ENCODE results near the gene ANXA11. TPM values are rescaled to one million over a fixed set of nuclear protein-coding genes. Genes with fewer than 3 reads are reported as not detected.

The ANXA11 gene
- total RNA-seq, 2 experiments from 2014 or later, result 93.9 to 164 TPM

DNA sequence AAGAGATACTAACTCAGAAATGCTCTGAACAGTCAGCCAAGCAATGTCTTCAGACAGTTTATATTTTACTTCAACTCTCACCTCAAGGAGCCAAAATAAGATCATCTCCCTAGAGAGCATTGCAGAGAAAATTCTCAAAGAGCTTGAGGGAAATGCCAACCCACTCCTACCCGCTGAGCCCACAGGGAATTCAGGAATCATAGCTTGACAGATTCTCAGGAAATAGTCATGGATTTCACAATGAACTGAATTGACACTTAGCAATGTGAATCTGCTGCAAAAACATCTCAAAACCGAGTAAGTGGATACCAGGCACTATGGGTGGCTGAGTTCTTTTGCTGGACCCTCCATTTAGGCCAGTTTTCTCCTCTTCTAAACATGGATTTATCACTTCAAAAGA is 82.6 kb downstream of the ANXA11 start:
- Histone ChIP-seq H3K4me3 (ENCODE audit: low read depth, low read length, poor library complexity, severe bottlenecking) (no peak overlapping the region), H3K27ac (ENCODE audit: low read depth, low read length, poor library complexity, severe bottlenecking) (no peak overlapping the region), H3K36me3 (ENCODE audit: insufficient read depth, low read length) (no peaks in the 10 kb centered on the region), H3K79me2 (ENCODE audit: insufficient read depth, low read depth, low read length) (no peaks in the 10 kb centered on the region), H3K9me2 (ENCODE audit: insufficient read depth, low read length) (no peaks in the 10 kb centered on the region), H3K9me3 (ENCODE audit: low read length) (no peaks in the 10 kb centered on the region), H3K4me2 (ENCODE audit: low read length) (no peak overlapping the region), H2AFZ (ENCODE audit: low read length) (no peak overlapping the region), H4K20me1 (ENCODE audit: insufficient read depth, low read length) (no peaks in the 10 kb centered on the region), H3K4me1 (ENCODE audit: insufficient read depth, low read length, poor library complexity, severe bottlenecking) (no peaks in the 10 kb centered on the region)
- BruUV-seq (replicated peaks), result no TSS peak
- CTCF ChIA-PET (ENCODE audit: unreplicated experiment), result no interaction called here
- TF ChIP-seq EZH2phosphoT487 (IDR thresholded peaks at IDR 0.05; ENCODE audit: borderline replicate concordance, low read depth, low read length), result no peak
- TF ChIP-seq, protein P1, sequence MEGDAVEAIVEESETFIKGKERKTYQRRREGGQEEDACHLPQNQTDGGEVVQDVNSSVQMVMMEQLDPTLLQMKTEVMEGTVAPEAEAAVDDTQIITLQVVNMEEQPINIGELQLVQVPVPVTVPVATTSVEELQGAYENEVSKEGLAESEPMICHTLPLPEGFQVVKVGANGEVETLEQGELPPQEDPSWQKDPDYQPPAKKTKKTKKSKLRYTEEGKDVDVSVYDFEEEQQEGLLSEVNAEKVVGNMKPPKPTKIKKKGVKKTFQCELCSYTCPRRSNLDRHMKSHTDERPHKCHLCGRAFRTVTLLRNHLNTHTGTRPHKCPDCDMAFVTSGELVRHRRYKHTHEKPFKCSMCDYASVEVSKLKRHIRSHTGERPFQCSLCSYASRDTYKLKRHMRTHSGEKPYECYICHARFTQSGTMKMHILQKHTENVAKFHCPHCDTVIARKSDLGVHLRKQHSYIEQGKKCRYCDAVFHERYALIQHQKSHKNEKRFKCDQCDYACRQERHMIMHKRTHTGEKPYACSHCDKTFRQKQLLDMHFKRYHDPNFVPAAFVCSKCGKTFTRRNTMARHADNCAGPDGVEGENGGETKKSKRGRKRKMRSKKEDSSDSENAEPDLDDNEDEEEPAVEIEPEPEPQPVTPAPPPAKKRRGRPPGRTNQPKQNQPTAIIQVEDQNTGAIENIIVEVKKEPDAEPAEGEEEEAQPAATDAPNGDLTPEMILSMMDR (conservative IDR thresholded peaks at IDR 0.05; ENCODE audit: low read length), result no peak
- POLR2A ChIA-PET, result no interaction called here
- intact Hi-C loops (cut with micrococcal nuclease; ENCODE audit: unreplicated experiment), result no loop called here
- DNase-seq (ENCODE audit: low spot score), result no peak

DNA sequence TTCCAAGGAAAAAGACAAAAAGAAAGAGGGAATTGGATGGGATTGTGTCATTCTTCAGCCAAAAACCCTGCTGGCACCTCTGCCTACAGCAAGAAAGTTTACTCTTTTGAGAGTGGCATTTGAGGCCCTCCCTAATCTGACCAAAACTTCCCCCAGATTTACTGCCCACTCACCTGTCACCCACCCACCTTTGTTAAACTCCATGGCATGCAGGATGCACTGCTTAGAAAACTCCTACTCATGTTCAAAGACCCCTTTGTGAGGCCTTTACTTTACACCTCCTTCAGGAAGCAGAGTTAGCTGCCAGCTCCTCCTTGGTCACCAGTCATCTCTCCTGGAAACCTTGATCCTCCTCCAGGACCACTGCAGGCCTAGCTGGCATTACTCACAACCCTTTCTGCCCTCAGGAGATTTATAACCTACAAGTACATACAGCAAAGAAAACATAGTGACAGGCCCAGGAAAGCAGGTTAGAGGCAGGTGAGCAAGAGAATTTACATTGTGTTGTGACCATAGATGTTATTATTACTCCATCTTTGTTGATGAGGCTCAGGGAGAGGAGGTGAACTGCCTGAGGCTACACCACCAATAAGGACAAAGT is 83.1 kb downstream of the ANXA11 start:
- Histone ChIP-seq H4K20me1 (ENCODE audit: insufficient read depth, low read length) (no peaks in the 10 kb centered on the region), H2AFZ (ENCODE audit: low read length) (no peak overlapping the region), H3K27ac (ENCODE audit: low read depth, low read length, poor library complexity, severe bottlenecking) (no peak overlapping the region), H3K79me2 (ENCODE audit: insufficient read depth, low read depth, low read length) (no peaks in the 10 kb centered on the region), H3K4me2 (ENCODE audit: low read length) (no peak overlapping the region), H3K9me3 (ENCODE audit: low read length) (no peaks in the 10 kb centered on the region), H3K4me3 (ENCODE audit: low read depth, low read length, poor library complexity, severe bottlenecking) (no peak overlapping the region), H3K9me2 (ENCODE audit: insufficient read depth, low read length) (no peaks in the 10 kb centered on the region), H3K36me3 (ENCODE audit: insufficient read depth, low read length) (no peaks in the 10 kb centered on the region), H3K4me1 (ENCODE audit: insufficient read depth, low read length, poor library complexity, severe bottlenecking) (no peaks in the 10 kb centered on the region)
- no TSS peak for BruUV-seq (replicated peaks)
- ChIA-PET POLR2A (no interaction called here), CTCF (ENCODE audit: unreplicated experiment) (no interaction called here)
- intact Hi-C loops (cut with micrococcal nuclease; ENCODE audit: unreplicated experiment), result no loop called here
- TF ChIP-seq, protein P1 (conservative IDR thresholded peaks at IDR 0.05; ENCODE audit: low read length), result no peak
- TF ChIP-seq EZH2phosphoT487 (IDR thresholded peaks at IDR 0.05; ENCODE audit: borderline replicate concordance, low read depth, low read length), result no peak
- no peak for DNase-seq (ENCODE audit: low spot score)

DNA sequence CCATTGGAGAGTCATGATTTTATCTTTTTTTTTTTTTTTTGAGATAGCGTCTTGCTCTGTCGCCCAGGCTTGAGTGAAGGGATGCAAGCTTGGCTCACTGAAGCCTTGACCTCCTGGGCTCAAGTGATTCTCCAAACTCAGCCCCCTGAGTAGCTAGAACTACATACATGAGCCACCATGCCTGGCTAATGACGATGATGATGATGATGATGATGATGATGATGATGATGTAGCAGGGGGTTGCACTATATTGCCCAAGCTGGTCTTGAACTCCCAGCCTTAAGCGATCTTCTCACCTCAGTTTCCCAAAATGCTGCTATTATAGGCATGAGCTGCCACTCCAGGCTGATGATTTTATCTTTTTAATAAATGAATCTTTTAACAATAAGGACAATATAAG is 86.7 kb downstream of the ANXA11 start:
- no peak overlapping the region for H3K4me2 ChIP-seq (ENCODE audit: low read length)
- H2AFZ ChIP-seq (ENCODE audit: low read length), result no peak overlapping the region
- H3K9me3 ChIP-seq (ENCODE audit: low read length), result no peaks in the 10 kb centered on the region
- H3K36me3 ChIP-seq (ENCODE audit: insufficient read depth, low read length), result no peaks in the 10 kb centered on the region
- no peak overlapping the region for H3K27ac ChIP-seq (ENCODE audit: low read depth, low read length, poor library complexity, severe bottlenecking)
- DNase-seq (ENCODE audit: low spot score), result no peak
- H4K20me1 ChIP-seq (ENCODE audit: insufficient read depth, low read length), result no peaks in the 10 kb centered on the region
- intact Hi-C loops (cut with micrococcal nuclease; ENCODE audit: unreplicated experiment), result no loop called here
- no peaks in the 10 kb centered on the region for H3K4me1 ChIP-seq (ENCODE audit: insufficient read depth, low read length, poor library complexity, severe bottlenecking)
- CTCF ChIA-PET (ENCODE audit: unreplicated experiment), result no interaction called here
- H3K9me2 ChIP-seq (ENCODE audit: insufficient read depth, low read length), result no peaks in the 10 kb centered on the region
- no TSS peak for BruUV-seq (replicated peaks)
- TF ChIP-seq, protein P1 (conservative IDR thresholded peaks at IDR 0.05; ENCODE audit: low read length), result no peak
- no peak for TF ChIP-seq EZH2phosphoT487 (IDR thresholded peaks at IDR 0.05; ENCODE audit: borderline replicate concordance, low read depth, low read length)
- H3K79me2 ChIP-seq (ENCODE audit: insufficient read depth, low read depth, low read length), result no peaks in the 10 kb centered on the region
- no peak overlapping the region for H3K4me3 ChIP-seq (ENCODE audit: low read depth, low read length, poor library complexity, severe bottlenecking)
- POLR2A ChIA-PET, result interaction anchor here (0.7 to 1.1 kb wide), 2 partner anchors 16 to 50 kb away, joined by 3 read pairs; no protein-coding TSS in a partner anchor

Measured in OCI-LY7 (cell line).